HFF-Myc (cell line): ENCODE data around the gene EML6.
A peak's percentile ranks its signal among the peaks of the same experiment; 100 is the strongest.
"Not testable (repeated sequence)": the region's sequence is repeated elsewhere in the genome, so short reads cannot be mapped to it uniquely, and the experiment has no call there.

ENCODE experiments used
- DNase-seq: peaks from one replicate; pipeline ENCODE4 v3.0.0-alpha.2; 2011; ENCODE audit warnings: low read depth; ENCODE audit errors: extremely low read depth
- H3K4me3 ChIP-seq: replicated peaks from 2 replicates; pipeline ENCODE4 v1.5.1; 2011; ENCODE audit warnings: low read depth, mild to moderate bottlenecking, control low read depth, low read length
- CTCF ChIP-seq: IDR thresholded peaks from 2 replicates; pipeline ENCODE4 v1.5.1; 2012; ENCODE audit warnings: mild to moderate bottlenecking, low read depth, low read length, control low read depth; ENCODE audit errors: missing control alignments

EML6 gene

GRCh38 chr2:54831480-54831879 is 108.0 kb downstream of the EML6 start:
- no peak for DNase-seq
- no peak for TF ChIP-seq CTCF
- H3K4me3 ChIP-seq, result no peak overlapping the region

DNA sequence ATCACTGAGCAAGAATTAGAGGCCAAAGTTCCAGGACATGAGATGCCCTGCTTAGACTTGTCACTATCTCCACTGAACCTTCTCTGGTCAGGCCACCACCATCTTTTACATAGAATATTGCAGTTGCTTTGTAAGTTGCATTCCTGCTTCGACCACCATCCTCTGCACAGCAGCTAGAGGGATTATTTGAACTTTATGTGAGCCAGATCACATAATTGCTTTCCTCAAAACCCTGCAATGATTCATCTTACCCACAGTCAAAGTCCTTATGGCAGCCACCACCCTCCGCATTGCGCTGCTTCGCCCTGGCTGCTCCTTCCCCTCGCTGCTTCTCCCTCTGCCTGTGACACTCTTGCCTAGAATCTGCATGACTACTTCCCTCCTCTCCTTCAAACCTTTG is 111.3 kb downstream of the EML6 start:
- H3K4me3 ChIP-seq, result no peak overlapping the region
- no peak for DNase-seq
- TF ChIP-seq CTCF, result no peak

DNA sequence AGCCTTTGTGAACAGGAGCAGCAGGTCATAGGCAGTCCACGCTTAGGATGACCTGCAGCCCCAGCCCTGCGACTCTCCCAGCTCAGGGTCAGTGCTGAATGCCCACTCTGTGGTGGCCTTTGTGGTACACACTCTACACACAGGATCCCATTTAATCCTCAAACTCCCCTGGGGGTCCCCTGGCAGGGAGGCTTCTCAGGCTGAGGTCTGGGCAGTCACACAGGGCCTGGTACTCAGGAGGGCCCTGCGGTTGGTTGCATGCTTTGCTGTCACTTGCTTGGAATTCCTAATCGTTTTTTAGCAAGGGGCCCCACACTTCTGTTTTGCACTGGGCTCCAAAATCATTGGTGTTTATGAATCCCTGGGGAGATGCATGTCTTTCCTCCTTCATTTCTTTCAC is 113.0 kb downstream of the EML6 start:
- DNase-seq, result no peak
- no peak for TF ChIP-seq CTCF
- H3K4me3 ChIP-seq, result no peak overlapping the region

DNA sequence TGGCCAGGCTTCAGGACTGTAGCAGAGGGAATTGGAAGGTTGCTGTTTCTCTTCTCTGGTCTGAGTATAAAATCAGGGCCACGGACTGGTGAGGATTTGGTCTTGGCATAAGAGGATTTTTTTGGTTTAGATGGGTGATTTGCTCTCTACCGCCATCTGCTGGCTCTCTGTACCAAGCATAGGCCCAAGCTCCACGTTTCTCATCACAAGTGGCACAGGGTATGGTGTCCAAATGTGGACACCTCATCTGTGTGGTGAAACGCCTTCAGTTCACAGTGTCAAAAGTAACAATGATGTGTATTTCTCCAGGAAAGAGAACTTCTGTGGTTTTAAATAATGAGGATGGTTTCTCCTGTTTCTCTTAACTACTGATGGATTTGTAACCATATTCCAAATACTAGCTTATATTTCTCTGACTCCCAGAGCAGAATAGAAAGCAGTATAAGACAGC is 115.1 kb downstream of the EML6 start:
- peak; percentile 73 for DNase-seq
- peak; percentile 95 for TF ChIP-seq CTCF

GRCh38 chr2:54839461-54840255 is 116.2 kb downstream of the EML6 start:
- DNase-seq, result no peak
- TF ChIP-seq CTCF, result no peak
- H3K4me3 ChIP-seq, result no peak overlapping the region

More for the DNA sequence above, 115.1 kb downstream of the EML6 start:
- no peak overlapping the region for H3K4me3 ChIP-seq

DNA sequence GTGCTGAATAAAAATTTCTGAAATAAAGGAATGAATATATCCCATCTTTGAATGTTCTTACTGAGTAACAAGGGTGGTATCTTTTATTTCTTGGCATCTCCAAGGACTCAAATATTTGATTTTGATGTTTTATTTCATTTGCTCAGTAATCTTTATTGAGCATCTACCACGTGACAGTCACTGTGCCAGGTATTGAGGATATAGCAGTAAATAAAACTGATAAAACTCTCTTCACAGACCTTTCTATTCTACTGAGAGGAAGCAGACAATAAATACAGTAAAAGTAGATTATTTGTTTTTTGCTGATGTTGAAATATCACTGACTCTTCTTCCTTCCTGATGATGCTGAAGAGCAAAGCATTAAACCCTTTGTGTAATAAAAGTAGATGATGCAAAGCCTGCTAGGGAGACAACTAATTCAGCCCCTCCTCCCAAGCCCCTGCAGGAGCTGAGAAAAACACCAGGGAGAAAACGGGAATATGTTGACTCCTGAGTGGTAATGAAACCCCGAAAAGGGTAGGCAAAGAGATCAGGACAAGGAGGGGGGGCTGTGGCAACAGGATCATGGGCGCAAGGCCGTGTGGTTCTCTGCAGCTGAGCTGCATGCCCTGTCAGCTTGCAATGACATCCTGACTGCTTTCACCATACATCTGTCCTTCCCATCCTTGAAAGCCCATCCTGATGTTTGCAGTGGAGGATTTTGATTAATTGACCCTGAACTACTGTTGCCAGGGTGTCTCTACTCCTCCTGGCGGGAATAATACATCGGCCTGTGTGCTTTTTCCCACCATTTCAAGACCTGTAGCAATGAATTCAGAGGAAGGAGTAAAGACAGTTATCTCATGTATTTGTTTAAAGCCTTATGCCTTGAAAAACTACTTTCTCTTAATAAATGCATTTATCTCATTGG is 117.4 kb downstream of the EML6 start:
- TF ChIP-seq CTCF, result no peak
- H3K4me3 ChIP-seq, result no peak overlapping the region
- no peak for DNase-seq

- H3K4me3 ChIP-seq, DNase-seq: not testable (repeated sequence)
Observed at GRCh38 chr2:54841500-54841899, 118.0 kb downstream of the EML6 start.
